Karpas-422 (cell line): ENCODE data around the gene JAG2. TPM values are rescaled to one million over a fixed set of nuclear protein-coding genes. Genes with fewer than 3 reads are reported as not detected.

Experiments used
- DNase-seq: peaks from one replicate; pipeline ENCODE4 v3.0.0-alpha.2; 2015
- H2AFZ ChIP-seq: fragments of 200-600 bp; sonication (generic); 2 replicates; pipeline ENCODE4 v1.6.1; 2014; ENCODE audit warnings: antibody characterized with exemption, low read length, mixed read lengths
- H3K27ac ChIP-seq: fragments of 200-600 bp; sonication (generic); 2 replicates; pipeline ENCODE4 v1.5.1; 2014; ENCODE audit warnings: mild to moderate bottlenecking, low read length, moderate library complexity
- H3K27me3 ChIP-seq: fragments of 200-600 bp; sonication (generic); 2 replicates; pipeline ENCODE4 v1.6.1; 2014; ENCODE audit warnings: low read length, mixed read lengths
- H3K36me3 ChIP-seq: fragments of 200-600 bp; sonication (generic); 2 replicates; pipeline ENCODE4 v1.6.1; 2014; ENCODE audit warnings: low read length, mixed read lengths; ENCODE audit not compliant: insufficient read depth
- H3K4me1 ChIP-seq: fragments of 200-600 bp; sonication (generic); 2 replicates; pipeline ENCODE4 v1.6.1; 2014; ENCODE audit warnings: mild to moderate bottlenecking, low read length, mixed read lengths
- H3K4me2 ChIP-seq: fragments of 200-600 bp; sonication (generic); 2 replicates; pipeline ENCODE4 v1.6.1; 2014; ENCODE audit warnings: low read length, low read depth, mild to moderate bottlenecking; ENCODE audit not compliant: poor library complexity, severe bottlenecking
- H3K4me3 ChIP-seq: fragments of 200-600 bp; sonication (generic); 2 replicates; pipeline ENCODE4 v1.5.1; 2014; ENCODE audit warnings: mild to moderate bottlenecking, antibody characterized with exemption, low read length, mixed read lengths
- H3K79me2 ChIP-seq: fragments of 200-600 bp; sonication (generic); 2 replicates; pipeline ENCODE4 v1.6.1; 2014; ENCODE audit warnings: mild to moderate bottlenecking, low read length, mixed read lengths
- H3K9ac ChIP-seq: fragments of 200-600 bp; sonication (generic); 2 replicates; pipeline ENCODE4 v1.6.0; 2014; ENCODE audit warnings: low read length
- H3K9me2 ChIP-seq: fragments of 200-600 bp; sonication (generic), shearing (Covaris generic); replicated peaks from 2 replicates; pipeline ENCODE4 v1.6.0; 2014; ENCODE audit warnings: mild to moderate bottlenecking, low read length, moderate library complexity; ENCODE audit not compliant: insufficient read depth
- H3K9me3 ChIP-seq: fragments of 300-700, 200-600 bp; sonication (generic); 2 replicates; pipeline ENCODE4 v1.6.1; 2014; ENCODE audit warnings: low read length, mixed read lengths
- H4K20me1 ChIP-seq: fragments of 200-600 bp; sonication (generic); 2 replicates; pipeline ENCODE4 v1.6.1; 2014; ENCODE audit warnings: mild to moderate bottlenecking, antibody characterized with exemption, low read length, low read depth; ENCODE audit not compliant: insufficient read depth
- small RNA-seq: library from RNA; depleted of rRNA; stranded (forward); fragments of <200 nt; gene quantifications from one replicate; pipeline ENCODE3, GENCODE V24; 2014
- total RNA-seq: library from RNA; depleted of rRNA; stranded (reverse); fragments of >200 nt; shearing (Covaris generic); gene quantifications from 2 replicates; pipeline ENCODE4 v1.2.3, GENCODE V29; 2014; ENCODE audit warnings: low replicate concordance; rRNA removed

Gene JAG2
- total RNA-seq, 1 experiment from 2014 or later = not detected

DNA sequence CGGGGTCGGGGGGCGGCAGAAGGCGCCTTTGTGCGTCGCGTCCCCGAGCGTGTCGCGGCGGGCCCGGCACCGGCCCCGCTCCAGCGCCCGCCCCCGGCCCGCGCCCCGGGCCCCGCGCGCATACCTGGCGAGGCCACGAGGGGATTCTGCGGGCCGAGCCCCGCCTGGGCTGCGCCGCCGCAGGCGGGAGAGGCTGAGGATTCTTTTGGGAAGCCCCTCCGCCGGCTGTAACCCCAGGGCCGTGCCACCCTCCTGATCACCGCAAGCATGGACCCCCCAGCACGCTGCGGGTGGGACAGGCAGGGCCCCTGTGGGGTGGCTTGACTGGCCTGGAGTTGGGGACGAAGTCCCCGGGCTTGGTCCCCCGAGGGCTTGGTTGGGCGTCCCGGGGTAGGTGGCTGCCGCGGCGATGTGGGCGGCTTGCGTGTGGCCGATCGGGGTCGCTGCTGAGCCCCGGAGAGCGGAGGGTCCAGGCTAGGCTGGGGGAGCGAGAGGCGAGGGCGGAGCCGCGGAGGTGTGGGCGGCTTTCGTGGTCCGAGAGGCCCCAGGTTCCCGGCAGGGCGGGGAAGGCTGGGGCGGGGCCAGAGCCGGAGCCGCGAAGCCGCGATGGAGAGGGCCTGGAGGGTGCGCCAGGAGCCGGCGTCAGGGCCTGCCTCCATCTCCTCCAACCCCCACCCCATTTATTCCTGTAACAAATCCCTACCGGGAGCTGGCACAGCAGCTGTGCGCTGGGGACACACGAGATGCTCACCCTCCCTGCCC is 75.0 kb downstream of the JAG2 start:
- H3K79me2 ChIP-seq = no peaks in the 10 kb centered on the region
- no peak overlapping the region for H2AFZ ChIP-seq
- H3K36me3 ChIP-seq = no peaks in the 10 kb centered on the region
- DNase-seq = peak; percentile 83
- H3K9me2 ChIP-seq = no peaks in the 10 kb centered on the region
- no peaks in the 10 kb centered on the region for H3K27me3 ChIP-seq
- no peak overlapping the region for H3K9ac ChIP-seq
- H3K9me3 ChIP-seq = no peaks in the 10 kb centered on the region
- H3K4me3 ChIP-seq = no peak overlapping the region
- no peak overlapping the region for H3K27ac ChIP-seq
- no peak overlapping the region for H3K4me2 ChIP-seq
- H3K4me1 ChIP-seq = no peaks in the 10 kb centered on the region
- H4K20me1 ChIP-seq = peaks cover 18% of the 10 kb centered on the region; the same call in 1 of the 2 replicates

DNA sequence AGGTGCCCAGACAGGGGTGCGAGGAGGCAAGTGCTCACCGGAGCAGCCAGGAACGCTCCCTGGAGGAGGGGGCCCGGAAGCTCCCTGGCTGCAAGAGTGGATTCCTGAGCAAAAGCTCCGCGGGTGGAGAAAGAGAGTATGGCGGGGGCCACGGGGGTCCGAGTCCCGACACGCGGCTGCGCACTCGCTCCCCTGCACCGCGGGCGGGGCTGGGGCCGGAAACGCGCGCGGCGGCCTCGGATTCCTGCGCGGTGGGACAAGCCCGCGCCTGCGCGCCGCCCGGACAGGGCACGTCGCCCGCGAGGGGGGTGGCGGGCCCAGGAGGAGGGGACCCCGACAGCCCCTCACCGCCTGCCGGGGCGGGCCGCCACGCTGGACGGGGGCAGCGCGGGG is 75.5 kb downstream of the JAG2 start:
- H3K9me3 ChIP-seq = no peaks in the 10 kb centered on the region
- H3K36me3 ChIP-seq = no peaks in the 10 kb centered on the region
- no peaks in the 10 kb centered on the region for H3K27me3 ChIP-seq
- no peak overlapping the region for H3K4me3 ChIP-seq
- H3K9me2 ChIP-seq = no peaks in the 10 kb centered on the region
- H3K9ac ChIP-seq = no peak overlapping the region
- H4K20me1 ChIP-seq = peaks cover 18% of the 10 kb centered on the region; the same call in 1 of the 2 replicates
- DNase-seq = no peak
- no peak overlapping the region for H2AFZ ChIP-seq
- no peaks in the 10 kb centered on the region for H3K79me2 ChIP-seq
- no peak overlapping the region for H3K4me2 ChIP-seq
- no peaks in the 10 kb centered on the region for H3K4me1 ChIP-seq
- H3K27ac ChIP-seq = no peak overlapping the region

DNA sequence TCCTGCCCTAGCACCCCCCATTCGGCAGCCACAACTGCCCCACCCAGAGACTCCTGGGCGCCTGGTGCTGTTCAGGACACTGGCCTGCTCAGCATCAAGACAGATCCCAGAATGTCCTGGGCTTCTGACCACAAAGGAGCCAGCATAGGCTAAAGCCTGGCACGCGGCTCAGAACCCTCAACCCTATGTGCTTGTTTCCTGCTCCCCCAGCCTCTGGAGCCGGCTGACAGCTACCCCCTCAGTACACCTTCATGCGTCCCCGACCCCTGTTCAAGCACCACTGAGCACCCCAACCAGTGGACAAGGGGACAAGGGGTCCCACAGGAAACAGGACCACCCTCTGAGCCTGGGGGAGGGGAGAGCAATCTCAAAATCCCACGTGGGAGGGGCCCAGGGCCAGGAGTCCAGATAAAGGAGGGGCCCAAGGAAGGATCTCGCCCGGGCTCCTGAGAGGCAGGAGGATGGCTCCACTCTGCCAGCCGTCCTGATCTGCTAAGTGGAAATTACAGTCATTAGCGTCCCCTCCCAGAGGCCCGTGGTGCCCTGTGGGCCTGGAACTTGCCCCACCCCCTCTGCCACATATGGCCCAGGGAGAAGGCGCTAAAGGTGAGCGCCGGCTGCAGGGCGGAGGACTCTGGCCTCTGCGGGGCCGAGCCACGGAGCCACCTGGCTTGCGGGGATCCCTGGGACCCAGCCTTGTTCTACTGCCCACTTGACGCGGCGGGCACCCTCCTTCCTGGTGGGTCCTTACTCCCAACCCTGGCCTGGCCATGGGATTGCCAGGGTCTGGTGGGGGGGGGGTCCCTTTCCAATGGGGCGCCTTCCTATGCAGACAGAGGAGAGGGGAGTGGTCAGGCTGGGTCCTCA is 76.2 kb downstream of the JAG2 start:
- Histone ChIP-seq H3K36me3 (no peaks in the 10 kb centered on the region), H3K27me3 (no peaks in the 10 kb centered on the region), H3K4me1 (no peaks in the 10 kb centered on the region), H3K4me3 (no peak overlapping the region), H3K9me2 (no peaks in the 10 kb centered on the region), H3K79me2 (no peaks in the 10 kb centered on the region), H2AFZ (no peak overlapping the region), H4K20me1 (peaks cover 21% of the 10 kb centered on the region; the same call in 1 of the 2 replicates), H3K27ac (no peak overlapping the region), H3K9me3 (no peaks in the 10 kb centered on the region), H3K4me2 (no peak overlapping the region), H3K9ac (no peak overlapping the region)
- no peak for DNase-seq

DNA sequence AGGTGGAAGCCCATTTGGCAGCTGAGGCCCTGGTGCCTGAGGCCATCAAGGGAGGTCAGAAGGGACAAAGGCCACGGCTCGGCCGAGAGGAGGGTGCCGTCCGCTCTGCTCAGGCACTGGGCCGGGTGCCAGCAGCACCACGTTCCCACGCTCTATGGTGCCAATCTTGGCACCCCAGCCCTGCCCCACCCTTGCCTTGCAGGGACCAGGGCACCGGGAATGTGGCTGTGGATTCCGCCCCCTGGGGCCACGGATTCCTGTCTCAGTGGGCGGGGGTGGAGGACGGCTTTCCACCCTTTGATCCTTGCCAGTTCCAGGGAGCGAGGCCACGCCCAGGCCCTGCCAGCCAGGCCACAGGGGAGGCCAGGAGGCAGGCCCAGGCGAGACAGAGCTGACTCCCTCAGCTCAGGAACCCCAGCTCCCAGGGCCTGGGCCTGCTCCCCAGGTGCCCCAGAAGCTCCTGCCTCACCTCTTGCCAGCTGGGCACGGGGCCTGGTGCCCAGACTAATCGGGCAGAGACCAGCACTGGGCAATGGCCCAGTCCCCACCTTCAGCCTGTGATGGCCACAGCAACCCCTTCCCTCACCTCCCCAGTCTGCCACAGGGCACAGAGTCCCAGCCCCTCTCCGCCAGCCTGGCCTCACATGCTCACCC is 76.9 kb downstream of the JAG2 start:
- no peaks in the 10 kb centered on the region for H3K9me3 ChIP-seq
- no peak overlapping the region for H3K9ac ChIP-seq
- no peaks in the 10 kb centered on the region for H3K79me2 ChIP-seq
- no peaks in the 10 kb centered on the region for H3K27me3 ChIP-seq
- no peak overlapping the region for H3K4me2 ChIP-seq
- no peaks in the 10 kb centered on the region for H3K4me1 ChIP-seq
- no peak overlapping the region for H3K27ac ChIP-seq
- H4K20me1 ChIP-seq = peaks cover 21% of the 10 kb centered on the region; the same call in 1 of the 2 replicates
- H3K9me2 ChIP-seq = no peaks in the 10 kb centered on the region
- H3K4me3 ChIP-seq = no peak overlapping the region
- DNase-seq = no peak
- no peaks in the 10 kb centered on the region for H3K36me3 ChIP-seq
- H2AFZ ChIP-seq = no peak overlapping the region

DNA sequence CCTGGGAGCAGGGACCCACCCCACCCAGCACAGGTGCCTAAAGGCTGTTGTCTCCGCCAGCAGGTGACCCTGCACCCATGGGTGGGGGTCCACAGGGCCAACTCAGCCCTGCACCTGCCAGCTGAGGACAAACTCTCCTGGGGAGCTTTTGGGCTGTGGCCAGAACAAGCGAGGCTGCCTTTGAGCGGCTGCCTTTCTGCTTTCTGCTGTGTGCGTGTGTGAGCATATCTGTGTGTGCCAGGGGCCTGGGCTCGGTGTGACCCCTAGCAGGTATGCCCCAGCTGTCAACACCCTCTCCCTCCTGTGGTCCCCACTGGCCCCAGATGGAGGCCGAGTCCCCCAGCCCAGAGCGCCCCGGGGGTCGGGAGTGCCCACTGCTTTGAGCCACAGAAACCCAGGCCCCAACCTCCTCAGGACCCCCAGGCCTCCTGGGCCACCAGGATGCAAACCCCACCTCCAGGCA is 77.5 kb downstream of the JAG2 start:
- DNase-seq = no peak
- Histone ChIP-seq H3K4me2 (no peak overlapping the region), H3K9ac (no peak overlapping the region), H3K4me1 (no peaks in the 10 kb centered on the region), H2AFZ (no peak overlapping the region), H3K79me2 (no peaks in the 10 kb centered on the region), H3K4me3 (no peak overlapping the region), H3K27ac (no peak overlapping the region), H4K20me1 (peaks cover 21% of the 10 kb centered on the region; the same call in 1 of the 2 replicates), H3K27me3 (no peaks in the 10 kb centered on the region), H3K36me3 (no peaks in the 10 kb centered on the region), H3K9me3 (no peaks in the 10 kb centered on the region), H3K9me2 (no peaks in the 10 kb centered on the region)

Small RNA genes within 50 kb of the gene (small RNA-seq; reads per million reads assigned to genes)
- gene AL512356.2 = not detected
- not detected for gene MIR6765

Other genes starting within 250 kb of the JAG2 start
- 146 and 265 TPM in 2 replicates for gene PLD4, start 243.9 kb downstream of the JAG2 start, total RNA-seq
- gene AHNAK2, start 190.4 kb downstream of the JAG2 start, total RNA-seq = under 0.01 TPM in 1 of 2 replicates, not detected in the other
- gene CLBA1, start 183.0 kb downstream of the JAG2 start, total RNA-seq = 9.4 and 14.5 TPM in 2 replicates
- gene CDCA4, start 147.7 kb downstream of the JAG2 start, total RNA-seq = 25.2 and 33.5 TPM in 2 replicates
- gene GPR132, start 103.3 kb downstream of the JAG2 start, total RNA-seq = not detected in 2 replicates
- 20.6 and 30.1 TPM in 2 replicates for gene NUDT14, start 12.5 kb upstream of the JAG2 start, total RNA-seq
- gene BTBD6, start 79.8 kb upstream of the JAG2 start, total RNA-seq = 58.9 and 130 TPM in 2 replicates
- gene BRF1, start 132.2 kb upstream of the JAG2 start, total RNA-seq = 19.0 and 54.9 TPM in 2 replicates
- 32.4 and 55.8 TPM in 2 replicates for gene PACS2, start 146.0 kb upstream of the JAG2 start, total RNA-seq
- gene TEX22, start 229.8 kb upstream of the JAG2 start, total RNA-seq = 0.67 and 1.7 TPM in 2 replicates